Measurements from ENCODE around the gene PDE6D.

- no peak for TF ChIP-seq CTCF (IDR thresholded peaks at IDR 0.05; ENCODE audit: borderline replicate concordance, extremely low read depth, low read length, poor library complexity, severe bottlenecking)
- TF ChIP-seq EZH2 (IDR thresholded peaks at IDR 0.05; ENCODE audit: borderline replicate concordance, low read depth, low read length, severe bottlenecking), result no peak
Observed at GRCh38 chr2:231737761-231738160, 43.3 kb downstream of the PDE6D start.
